ENCODE measurements around the gene ZC3H6. TPM values are rescaled to one million over a fixed set of nuclear protein-coding genes. Genes with fewer than 3 reads are reported as not detected.

The ZC3H6 gene
- total and polyA plus RNA-seq, 12 donors, result 0.83 to 29.5 (median 25.0) TPM

DNA sequence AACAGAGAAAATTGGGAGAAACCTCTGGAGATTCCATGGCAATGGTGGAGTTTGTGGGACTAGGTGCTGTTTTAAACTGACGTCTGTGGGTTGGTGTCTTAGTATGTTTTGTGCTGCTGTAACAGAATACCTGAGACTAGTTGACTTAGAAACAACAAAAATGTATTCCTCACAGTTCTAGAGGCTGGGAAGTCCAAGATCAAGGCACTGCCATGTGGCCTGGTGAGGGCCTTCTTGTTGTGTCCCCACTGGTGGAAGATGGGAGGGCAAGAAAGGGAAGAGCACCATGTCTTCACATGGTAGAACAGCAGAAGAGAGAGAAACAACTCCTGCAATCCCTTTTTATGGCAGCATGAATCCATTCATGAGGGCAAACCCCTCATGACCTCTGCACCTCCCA is 6.8 kb upstream of the ZC3H6 start:
- ATAC-seq (no peak), DNase-seq (no peak)
- H3K4me1 ChIP-seq, result no peaks in the 10 kb centered on the region
- peaks cover 0 to under 1% (median 0%) of the 10 kb centered on the region in 11 donors for H3K9me3 ChIP-seq
- intact Hi-C loops (cut with DNase I), result no loop called here
- 95 to 96% methylated on average over 1 of the region's 1 CpG for WGBS, 2 donors
- H3K27me3 ChIP-seq, result no peaks in the 10 kb centered on the region
- H3K36me3 ChIP-seq, result no peaks in the 10 kb centered on the region
- H3K4me3 ChIP-seq, result no peak overlapping the region
- TF ChIP-seq CTCF (IDR thresholded peaks at IDR 0.05), result no peak
- no peak overlapping the region for H3K27ac ChIP-seq

DNA sequence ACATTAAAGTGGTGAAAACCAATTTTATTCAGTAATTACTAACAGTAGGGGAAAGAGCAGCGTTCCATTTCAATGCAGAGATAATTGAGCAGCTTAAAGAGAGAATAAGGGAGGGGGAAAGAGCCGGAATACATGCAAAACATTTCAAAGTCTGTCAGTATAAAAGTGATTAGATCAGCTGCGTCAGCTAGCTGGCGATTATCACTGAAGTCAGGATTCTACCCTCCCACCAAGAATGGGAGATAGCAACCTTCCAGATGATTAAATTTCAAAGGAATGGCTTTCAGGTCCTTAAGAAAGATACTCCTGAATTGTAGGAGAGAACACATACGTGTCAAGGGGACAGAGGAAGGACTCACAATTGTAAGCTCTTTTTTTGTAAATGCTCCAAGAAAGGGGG is 2.7 kb upstream of the ZC3H6 start:
- Histone ChIP-seq H3K4me3 (no peak overlapping the region), H3K4me1 (peaks cover 0 to 18% (median 11%) of the 10 kb centered on the region in 9 donors), H3K36me3 (no peaks in the 10 kb centered on the region), H3K27ac (no peak overlapping the region), H3K9me3 (no peaks in the 10 kb centered on the region), H3K27me3 (no peaks in the 10 kb centered on the region)
- TF ChIP-seq CTCF (IDR thresholded peaks at IDR 0.05), result no peak
- 70 to 79% methylated on average over 5 of the region's 5 CpGs for WGBS, 2 donors
- ATAC-seq (no peak), DNase-seq (no peak)
- intact Hi-C loops (cut with DNase I), result loop anchor here in 1 of 10 donors (10.0 kb wide), 1 partner anchor 218 kb away; the partner anchor contains the start of gene TMEM87B

GRCh38 chr2:112273349-112273748 is 2.0 kb upstream of the ZC3H6 start:
- 78 to 83% methylated on average over 5 of the region's 5 CpGs for WGBS, 2 donors
- Histone ChIP-seq H3K36me3 (no peaks in the 10 kb centered on the region), H3K27ac (no peak overlapping the region), H3K27me3 (no peaks in the 10 kb centered on the region), H3K9me3 (no peaks in the 10 kb centered on the region), H3K4me1 (peaks cover 0 to 22% (median 11%) of the 10 kb centered on the region in 9 donors), H3K4me3 (no peak overlapping the region)
- ATAC-seq (no peak), DNase-seq (no peak)
- no peak for TF ChIP-seq CTCF (IDR thresholded peaks at IDR 0.05)
- intact Hi-C loops (cut with DNase I), result loop anchor here in 1 of 10 donors (10.0 kb wide), 1 partner anchor 219 kb away; the partner anchor contains the start of gene TMEM87B

DNA sequence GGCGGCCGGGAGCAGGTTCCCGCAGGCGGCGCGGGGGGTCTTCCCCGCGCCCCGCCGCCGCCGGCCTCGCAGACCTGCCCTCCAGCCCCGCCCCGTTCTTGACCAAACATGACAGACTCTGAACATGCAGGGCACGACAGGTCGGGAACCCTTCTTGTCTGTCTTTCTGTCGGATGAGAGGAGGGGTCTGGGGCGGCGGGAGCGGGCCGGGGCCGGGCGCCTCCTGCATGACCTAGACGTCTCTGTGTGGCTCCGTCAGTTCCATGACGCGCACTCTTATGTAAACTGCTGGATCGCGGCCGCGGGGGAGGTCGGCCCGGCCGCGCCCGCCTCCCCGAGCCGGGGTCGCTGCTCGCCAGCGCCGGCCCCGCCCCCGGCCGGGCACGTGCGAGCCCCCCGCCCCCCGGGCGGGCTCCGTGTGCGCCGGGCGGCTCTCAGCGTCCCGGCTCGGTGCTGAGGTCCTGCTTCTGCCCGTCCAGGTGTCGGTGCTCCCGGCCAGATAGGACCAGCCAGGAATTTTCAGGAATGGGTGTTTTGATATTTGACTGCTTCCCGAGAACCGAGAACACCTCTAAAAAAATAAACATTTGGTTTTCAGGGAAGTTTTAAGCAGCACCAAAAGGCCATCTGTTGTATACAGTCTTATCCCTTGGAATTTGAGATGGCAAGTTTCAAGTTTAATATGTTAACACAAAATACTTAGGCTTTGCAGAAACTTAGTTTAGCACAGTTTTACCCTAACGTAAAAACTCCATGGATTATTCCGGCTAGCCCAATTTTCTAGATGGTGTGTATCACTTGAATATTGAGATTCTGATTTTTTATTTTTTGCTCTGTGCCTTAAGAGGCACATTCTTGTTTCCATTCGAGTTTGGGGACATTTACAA is 733 bp downstream of the ZC3H6 start:
- H3K36me3 ChIP-seq, result no peaks in the 10 kb centered on the region
- DNase-seq, result peak; percentile 89 to 94
- H3K27ac ChIP-seq, result peak overlapping the region; percentile 99 to 100 (median 100)
- no peak for TF ChIP-seq CTCF (IDR thresholded peaks at IDR 0.05)
- peak overlapping the region; percentile 71 to 94 (median 82) for H3K4me3 ChIP-seq
- peak; percentile 82 to 93 (median 91) for ATAC-seq
- WGBS, 2 donors, result 1% methylated on average over 63 to 66 of the region's 66 CpGs
- H3K27me3 ChIP-seq, result no peaks in the 10 kb centered on the region
- intact Hi-C loops (cut with DNase I), result loop anchor here in 4 of 10 donors (2.0 to 10.0 kb wide), 4 partner anchors 21 to 265 kb away; partner anchors contain the start of genes ZC3H8 (in 3 of the 4) and TMEM87B (in 2 of the 4)
- peaks cover 0 to 28% (median 11%) of the 10 kb centered on the region in 9 donors for H3K4me1 ChIP-seq
- no peaks in the 10 kb centered on the region for H3K9me3 ChIP-seq

All from heart right ventricle (tissue), 16 donors.